ENCODE data around the gene FANCC. TPM values are rescaled to one million over a fixed set of nuclear protein-coding genes. Genes with fewer than 3 reads are reported as not detected.

FANCC gene
- total RNA-seq, 2 experiments from 2014 or later: 15.4 to 21.5 TPM

- DNase-seq: no peak
- peaks cover 3% of the 10 kb centered on the region for H3K4me1 Mint-ChIP-seq
- CTCF ChIA-PET: interaction anchor here (0.7 to 1.1 kb wide), 2 partner anchors 22 to 23 kb away, joined by 3 read pairs; no protein-coding TSS in a partner anchor
- H3K27ac Mint-ChIP-seq: no peak overlapping the region
- POLR2A ChIA-PET: no interaction called here
- H3K4me3 Mint-ChIP-seq: no peak overlapping the region
- no peaks in the 10 kb centered on the region for H3K9me3 Mint-ChIP-seq
- H3K27me3 Mint-ChIP-seq: peaks cover 14% of the 10 kb centered on the region
- no peaks in the 10 kb centered on the region for H3K36me3 Mint-ChIP-seq (ENCODE audit: low read depth)
These were observed 263.6 kb downstream of the FANCC start for GRCh38 chr9:95053611-95054570.

GRCh38 chr9:95049761-95050160 is 267.7 kb downstream of the FANCC start:
- Mint-ChIP-seq H3K4me3 (no peak overlapping the region), H3K9me3 (no peaks in the 10 kb centered on the region), H3K27ac (no peak overlapping the region), H3K4me1 (peaks cover 11% of the 10 kb centered on the region), H3K36me3 (ENCODE audit: low read depth) (no peaks in the 10 kb centered on the region), H3K27me3 (peaks cover 40% of the 10 kb centered on the region)
- no peak for DNase-seq
- POLR2A ChIA-PET: no interaction called here
- CTCF ChIA-PET: no interaction called here

Small RNA genes lying within 50 kb of the gene (microRNA-seq; reads per million reads assigned to microRNA genes)
- gene MIR23B (ENCODE audit: borderline microRNAs expressed, borderline replicate concordance): 453 reads per million, percentile 82 among the genes with 10 or more reads in this experiment
- not detected for gene MIR24-1 (ENCODE audit: borderline microRNAs expressed, borderline replicate concordance)
- 389 reads per million, percentile 81 among the genes with 10 or more reads in this experiment for gene MIR27B (ENCODE audit: borderline microRNAs expressed, borderline replicate concordance)
- gene MIR3074 (ENCODE audit: borderline microRNAs expressed, borderline replicate concordance): not detected
- gene MIR6081 (ENCODE audit: borderline microRNAs expressed, borderline replicate concordance): not detected

Other genes with a start within 250 kb of the FANCC start
- 1 to 10 TPM; 7.1 to 8.9 TPM for gene PTCH1, start 199.3 kb upstream of the FANCC start, total RNA-seq

Measured in activated CD4-positive, alpha-beta T cell treated with anti-CD3 and anti-CD28 coated beads, Interleukin-2, amount 10 ng/mL, durations not matched to agents 7 days and 5 days (primary cell).